ENCODE results near the gene FGA. TPM values are rescaled to one million over a fixed set of nuclear protein-coding genes. Genes with fewer than 3 reads are reported as not detected.

Gene FGA
- total RNA-seq, 4 donors from 2014 or later = not detected

DNA sequence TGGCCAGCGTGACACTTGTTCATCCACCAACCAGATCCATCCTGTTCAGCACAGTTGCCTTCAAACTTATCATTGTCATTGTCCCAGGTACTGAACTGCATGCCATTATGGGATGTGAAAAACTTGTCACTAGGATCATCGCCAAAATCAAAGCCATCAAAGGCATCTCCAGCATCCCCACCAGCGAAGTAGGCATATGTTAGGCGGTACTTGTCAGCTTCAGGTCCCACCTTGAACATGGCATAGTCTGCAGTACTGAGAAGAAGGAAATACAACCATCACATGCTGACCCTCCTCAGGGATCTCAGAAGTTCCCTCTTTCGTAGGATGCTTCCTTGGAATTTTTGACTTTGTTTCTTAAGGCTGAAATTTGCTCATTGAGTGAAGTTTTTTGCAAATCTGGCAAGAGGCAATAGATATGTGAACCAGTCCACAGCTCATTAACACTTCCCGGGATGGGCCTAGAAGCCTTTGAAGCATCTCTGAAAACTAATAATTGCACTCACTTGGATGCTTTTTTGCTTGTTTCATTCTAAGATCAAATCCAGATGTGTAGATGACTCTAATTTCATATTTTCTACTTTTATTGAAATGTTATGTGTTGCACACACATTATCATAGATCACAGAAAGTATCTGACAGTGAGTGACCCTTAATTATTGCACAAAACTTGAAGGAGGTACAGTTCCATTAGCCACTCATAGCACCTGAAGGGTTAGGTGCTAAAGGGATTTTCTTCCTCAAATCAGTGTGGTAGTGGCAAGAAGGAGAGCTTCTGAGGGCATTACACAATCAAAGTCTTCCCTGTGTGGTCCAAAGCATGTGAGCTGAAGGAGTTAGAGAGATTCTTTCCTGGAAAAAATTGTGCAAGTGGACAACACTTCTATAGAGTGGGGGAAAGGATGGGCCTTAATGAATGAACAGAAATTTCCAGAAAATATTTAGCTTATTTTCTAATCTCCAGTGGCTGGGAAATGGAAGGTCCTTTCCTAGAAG is 16.5 kb upstream of the FGA start:
- TF ChIP-seq, protein P1, sequence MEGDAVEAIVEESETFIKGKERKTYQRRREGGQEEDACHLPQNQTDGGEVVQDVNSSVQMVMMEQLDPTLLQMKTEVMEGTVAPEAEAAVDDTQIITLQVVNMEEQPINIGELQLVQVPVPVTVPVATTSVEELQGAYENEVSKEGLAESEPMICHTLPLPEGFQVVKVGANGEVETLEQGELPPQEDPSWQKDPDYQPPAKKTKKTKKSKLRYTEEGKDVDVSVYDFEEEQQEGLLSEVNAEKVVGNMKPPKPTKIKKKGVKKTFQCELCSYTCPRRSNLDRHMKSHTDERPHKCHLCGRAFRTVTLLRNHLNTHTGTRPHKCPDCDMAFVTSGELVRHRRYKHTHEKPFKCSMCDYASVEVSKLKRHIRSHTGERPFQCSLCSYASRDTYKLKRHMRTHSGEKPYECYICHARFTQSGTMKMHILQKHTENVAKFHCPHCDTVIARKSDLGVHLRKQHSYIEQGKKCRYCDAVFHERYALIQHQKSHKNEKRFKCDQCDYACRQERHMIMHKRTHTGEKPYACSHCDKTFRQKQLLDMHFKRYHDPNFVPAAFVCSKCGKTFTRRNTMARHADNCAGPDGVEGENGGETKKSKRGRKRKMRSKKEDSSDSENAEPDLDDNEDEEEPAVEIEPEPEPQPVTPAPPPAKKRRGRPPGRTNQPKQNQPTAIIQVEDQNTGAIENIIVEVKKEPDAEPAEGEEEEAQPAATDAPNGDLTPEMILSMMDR (IDR thresholded peaks at IDR 0.05) = no peak
- no peak for TF ChIP-seq POLR2A (IDR thresholded peaks at IDR 0.05)
- no peak for DNase-seq (ENCODE audit: low spot score in 2 of 2)
- intact Hi-C loops (cut with DNase I; ENCODE audit: low total_unique reads) = no loop called here
- no peak overlapping the region for H3K4me3 ChIP-seq (ENCODE audit: low read depth, poor library complexity, severe bottlenecking)
- WGBS, 2 donors = 73 to 85% methylated on average over 6 of the region's 6 CpGs

DNA sequence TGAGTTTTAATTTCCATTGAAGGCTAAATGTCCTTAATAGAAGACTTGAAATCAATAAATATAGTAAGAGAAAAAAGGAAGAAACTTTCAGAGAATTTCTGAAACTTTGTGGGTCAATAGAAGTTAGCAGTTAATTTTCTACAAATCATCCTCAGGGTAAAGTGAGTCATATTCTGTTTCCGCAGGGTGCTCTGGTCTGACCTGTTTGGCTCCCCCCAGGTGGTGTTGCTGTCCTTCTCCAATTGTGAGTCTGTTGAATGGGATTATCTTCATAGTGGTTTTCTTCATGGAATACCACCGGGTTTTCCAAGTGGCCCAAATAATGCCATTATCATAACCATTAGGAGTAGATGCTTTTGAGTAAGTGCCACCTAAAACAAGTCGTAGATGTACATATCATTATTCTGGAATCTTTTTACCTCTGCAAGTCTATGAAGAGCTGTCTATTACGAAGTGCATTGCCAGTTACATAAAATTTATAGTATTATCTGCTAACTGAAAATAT is 14.2 kb upstream of the FGA start:
- no peak for TF ChIP-seq POLR2A (IDR thresholded peaks at IDR 0.05)
- TF ChIP-seq, protein P1 (IDR thresholded peaks at IDR 0.05) = no peak
- intact Hi-C loops (cut with DNase I; ENCODE audit: low total_unique reads) = no loop called here
- no peak for DNase-seq (ENCODE audit: low spot score in 2 of 2)
- no peak overlapping the region for H3K4me3 ChIP-seq (ENCODE audit: low read depth, poor library complexity, severe bottlenecking)
- 74 to 83% methylated on average over 4 of the region's 4 CpGs for WGBS, 2 donors

DNA sequence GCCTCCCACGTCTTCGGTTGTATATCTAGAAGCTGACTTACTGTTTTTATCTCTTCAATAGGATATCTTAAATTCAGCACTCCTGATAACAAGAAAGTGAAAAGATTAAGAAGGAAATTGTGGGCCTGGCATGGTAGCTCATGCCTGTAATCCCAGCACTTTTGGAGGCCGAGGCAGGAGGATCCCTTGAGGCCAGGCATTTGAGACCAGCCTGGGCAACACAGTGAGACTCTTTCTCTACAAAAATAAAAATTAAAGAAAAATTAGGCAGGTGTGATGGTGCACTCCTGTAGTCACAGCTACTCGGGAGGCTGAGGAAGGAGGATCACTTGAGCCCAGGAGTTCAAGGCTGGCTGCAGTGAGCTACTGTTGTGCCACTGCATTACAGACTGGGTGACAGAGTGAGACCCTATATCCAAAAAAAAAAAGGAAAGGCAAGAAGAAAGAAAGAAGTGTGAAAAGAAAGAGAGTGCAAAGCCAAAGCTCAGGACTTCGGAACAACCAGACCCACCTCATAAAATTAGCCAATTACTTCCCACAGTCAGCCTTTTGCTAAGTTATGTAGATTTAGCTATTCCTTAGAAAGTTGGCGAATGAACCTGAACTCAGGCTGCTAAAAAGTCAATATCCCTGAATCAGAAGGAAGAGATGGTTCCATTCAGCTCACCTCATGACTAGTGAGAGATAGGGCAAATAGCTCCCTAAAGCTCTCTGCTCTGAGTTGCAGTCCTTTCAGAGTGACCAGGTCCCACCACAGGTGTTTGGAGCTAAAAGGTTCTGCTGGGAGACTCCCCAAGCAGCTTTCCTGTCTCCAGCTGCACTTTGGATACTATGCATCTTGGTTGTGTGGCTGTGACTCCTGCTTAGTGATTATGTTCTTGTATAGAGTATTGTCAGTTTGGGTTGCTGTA is 12.7 kb upstream of the FGA start:
- intact Hi-C loops (cut with DNase I; ENCODE audit: low total_unique reads) = no loop called here
- WGBS, 2 donors = 90 to 92% methylated on average over 6 of the region's 6 CpGs
- no peak for DNase-seq (ENCODE audit: low spot score in 2 of 2)
- no peak for TF ChIP-seq POLR2A (IDR thresholded peaks at IDR 0.05)
- TF ChIP-seq, protein P1 (IDR thresholded peaks at IDR 0.05) = no peak
- H3K4me3 ChIP-seq (ENCODE audit: low read depth, poor library complexity, severe bottlenecking) = no peak overlapping the region

DNA sequence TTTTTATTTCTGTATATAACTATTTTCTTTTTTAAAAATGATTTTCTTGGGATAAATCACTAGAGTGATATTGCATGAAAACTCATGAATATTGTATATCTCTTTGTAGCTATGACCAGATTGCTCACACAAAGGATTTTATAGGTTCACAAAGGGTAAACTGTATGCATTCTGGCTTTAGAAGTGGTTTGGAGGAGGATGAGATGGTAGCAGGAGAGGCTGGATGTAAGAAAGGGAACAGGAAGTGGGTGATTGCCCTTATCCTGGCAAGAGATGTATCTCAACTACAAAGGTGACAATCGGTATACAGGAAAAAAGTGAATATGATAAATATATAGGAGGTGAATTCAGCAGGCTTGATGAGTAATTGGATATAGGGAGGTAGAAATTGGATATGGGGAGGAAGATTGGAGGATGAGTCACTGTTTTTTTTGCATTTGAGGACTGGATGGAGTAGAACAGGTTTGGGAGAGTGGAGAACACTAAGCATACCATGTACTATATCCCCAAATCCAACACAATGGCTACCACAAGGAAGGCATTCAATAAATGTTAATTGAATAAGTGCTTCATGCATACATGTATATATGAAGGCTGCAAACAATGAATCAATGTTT is 12.0 kb upstream of the FGA start:
- DNase-seq (ENCODE audit: low spot score in 2 of 2) = no peak
- TF ChIP-seq, protein P1 (IDR thresholded peaks at IDR 0.05) = no peak
- no peak for TF ChIP-seq POLR2A (IDR thresholded peaks at IDR 0.05)
- intact Hi-C loops (cut with DNase I; ENCODE audit: low total_unique reads) = no loop called here
- no peak overlapping the region for H3K4me3 ChIP-seq (ENCODE audit: low read depth, poor library complexity, severe bottlenecking)
- WGBS, 2 donors = 72 to 81% methylated on average over 1 of the region's 1 CpG

Data from lower leg skin (tissue), 4 donors.